GM19351 (cell line): Measurements from ENCODE around the gene SMTN.

ENCODE experiments used
- ATAC-seq: cut with Tn5 transposase; IDR thresholded peaks from one replicate; pipeline ENCODE4 v1.9.1; 2021; ENCODE audit warnings: mild to moderate bottlenecking, moderate library complexity; ENCODE audit not compliant: unreplicated experiment

SMTN gene

DNA sequence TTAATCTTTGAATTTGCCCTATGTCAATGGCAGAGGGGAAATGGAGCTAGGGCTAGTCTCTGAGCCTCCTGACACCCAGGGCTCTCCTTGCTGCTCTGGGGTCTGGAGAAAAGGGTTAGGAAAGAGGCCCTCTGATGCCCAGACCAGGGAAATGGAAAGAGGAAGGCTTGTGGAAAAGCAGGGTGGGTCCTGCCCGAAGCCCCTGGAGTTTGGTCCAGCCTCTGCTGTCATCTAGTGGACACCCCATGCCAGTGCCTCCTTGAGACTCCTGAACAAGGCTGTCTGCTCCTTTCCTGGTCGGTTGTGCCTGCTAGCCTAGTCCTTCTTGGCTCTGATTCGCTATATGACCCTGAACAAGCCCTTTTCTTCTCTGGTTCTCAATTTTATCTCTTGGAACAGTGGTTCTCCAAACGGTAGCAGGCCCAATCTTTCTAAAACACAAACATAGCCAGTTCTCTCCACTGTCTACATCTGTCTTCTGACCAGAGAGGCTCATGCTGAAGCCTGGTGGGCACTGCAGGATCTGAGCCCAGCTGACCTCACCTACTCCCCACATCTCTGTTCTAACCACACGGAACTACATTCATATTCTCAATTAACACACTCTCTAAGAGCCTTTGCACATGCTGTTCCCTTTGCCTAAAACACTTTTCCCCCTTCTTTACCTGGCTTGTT is 68.0 kb downstream of the SMTN start:
- ATAC-seq = no peak

DNA sequence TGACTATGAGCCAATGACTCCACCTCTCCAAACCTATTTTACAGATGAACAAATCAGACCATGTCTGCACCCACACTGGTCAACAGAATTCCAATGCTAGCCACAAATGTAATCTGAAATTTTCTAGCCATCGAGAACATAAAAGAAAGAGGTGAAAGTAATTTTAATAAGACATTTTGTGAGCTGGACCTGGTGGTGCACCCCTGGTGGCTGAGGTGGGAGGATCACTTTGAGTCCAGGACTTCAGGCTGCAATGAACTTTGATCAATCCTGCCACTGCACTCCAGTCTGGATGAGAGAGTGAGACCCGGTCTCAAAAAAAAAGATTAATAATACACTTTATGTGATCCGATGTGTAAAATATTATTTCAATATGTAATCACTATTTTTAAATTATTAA is 69.5 kb downstream of the SMTN start:
- ATAC-seq = no peak

DNA sequence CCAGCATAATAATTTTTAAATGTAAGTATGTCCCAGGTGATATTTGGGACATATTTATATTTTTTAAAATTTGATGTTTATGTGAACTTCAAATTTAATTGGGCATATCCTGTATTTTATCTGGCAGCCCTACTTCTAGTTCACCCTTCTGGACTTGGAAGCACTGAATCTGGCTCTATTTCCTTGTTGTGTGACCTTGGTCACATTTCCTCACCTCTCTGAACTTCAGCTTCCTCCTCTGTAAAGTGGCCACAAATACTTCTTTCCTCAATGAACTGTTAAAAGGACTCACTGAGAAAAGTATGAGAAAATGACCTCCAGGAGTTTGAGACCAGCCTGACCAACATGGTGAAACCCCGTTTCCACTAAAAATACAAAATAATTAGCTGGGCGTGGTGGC is 70.8 kb downstream of the SMTN start:
- no peak for ATAC-seq

DNA sequence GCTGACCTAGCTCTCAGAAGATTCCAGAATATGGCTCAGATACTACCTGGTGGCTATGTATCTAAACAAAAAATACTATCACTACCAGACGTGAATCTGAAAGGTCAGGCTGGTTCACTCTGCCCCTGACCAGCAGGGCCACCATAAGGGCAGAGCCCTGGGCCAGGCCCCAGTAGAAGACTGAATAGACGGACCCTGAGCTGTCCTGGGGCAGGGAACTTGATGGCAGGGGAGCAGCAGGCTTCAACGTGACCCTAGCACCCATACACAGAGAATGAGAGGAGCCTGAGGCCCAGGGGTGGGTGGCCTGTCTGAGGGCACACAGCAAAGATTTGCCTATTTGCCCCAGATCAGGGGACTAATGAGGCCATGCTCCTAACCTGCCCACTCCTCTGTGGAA is 72.2 kb downstream of the SMTN start:
- no peak for ATAC-seq
